ENCODE results near the gene TNK1. TPM values are rescaled to one million over a fixed set of nuclear protein-coding genes. Genes with fewer than 3 reads are reported as not detected.

TNK1 gene
- total RNA-seq, 1 experiment from 2014 or later = 16.8 TPM

DNA sequence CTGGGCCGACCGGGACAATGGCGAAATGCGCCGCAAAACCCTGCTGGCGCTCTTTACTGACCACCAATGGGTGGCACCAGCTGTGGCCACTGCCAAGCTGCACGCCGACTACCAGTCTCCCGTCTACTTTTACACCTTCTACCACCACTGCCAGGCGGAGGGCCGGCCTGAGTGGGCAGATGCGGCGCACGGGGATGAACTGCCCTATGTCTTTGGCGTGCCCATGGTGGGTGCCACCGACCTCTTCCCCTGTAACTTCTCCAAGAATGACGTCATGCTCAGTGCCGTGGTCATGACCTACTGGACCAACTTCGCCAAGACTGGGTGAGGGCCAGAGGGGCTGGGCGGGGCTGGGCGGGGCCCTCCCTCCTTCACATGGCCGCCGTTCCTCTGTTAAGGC is 34.9 kb downstream of the TNK1 start (continued):
- TF ChIP-seq, protein P1, sequence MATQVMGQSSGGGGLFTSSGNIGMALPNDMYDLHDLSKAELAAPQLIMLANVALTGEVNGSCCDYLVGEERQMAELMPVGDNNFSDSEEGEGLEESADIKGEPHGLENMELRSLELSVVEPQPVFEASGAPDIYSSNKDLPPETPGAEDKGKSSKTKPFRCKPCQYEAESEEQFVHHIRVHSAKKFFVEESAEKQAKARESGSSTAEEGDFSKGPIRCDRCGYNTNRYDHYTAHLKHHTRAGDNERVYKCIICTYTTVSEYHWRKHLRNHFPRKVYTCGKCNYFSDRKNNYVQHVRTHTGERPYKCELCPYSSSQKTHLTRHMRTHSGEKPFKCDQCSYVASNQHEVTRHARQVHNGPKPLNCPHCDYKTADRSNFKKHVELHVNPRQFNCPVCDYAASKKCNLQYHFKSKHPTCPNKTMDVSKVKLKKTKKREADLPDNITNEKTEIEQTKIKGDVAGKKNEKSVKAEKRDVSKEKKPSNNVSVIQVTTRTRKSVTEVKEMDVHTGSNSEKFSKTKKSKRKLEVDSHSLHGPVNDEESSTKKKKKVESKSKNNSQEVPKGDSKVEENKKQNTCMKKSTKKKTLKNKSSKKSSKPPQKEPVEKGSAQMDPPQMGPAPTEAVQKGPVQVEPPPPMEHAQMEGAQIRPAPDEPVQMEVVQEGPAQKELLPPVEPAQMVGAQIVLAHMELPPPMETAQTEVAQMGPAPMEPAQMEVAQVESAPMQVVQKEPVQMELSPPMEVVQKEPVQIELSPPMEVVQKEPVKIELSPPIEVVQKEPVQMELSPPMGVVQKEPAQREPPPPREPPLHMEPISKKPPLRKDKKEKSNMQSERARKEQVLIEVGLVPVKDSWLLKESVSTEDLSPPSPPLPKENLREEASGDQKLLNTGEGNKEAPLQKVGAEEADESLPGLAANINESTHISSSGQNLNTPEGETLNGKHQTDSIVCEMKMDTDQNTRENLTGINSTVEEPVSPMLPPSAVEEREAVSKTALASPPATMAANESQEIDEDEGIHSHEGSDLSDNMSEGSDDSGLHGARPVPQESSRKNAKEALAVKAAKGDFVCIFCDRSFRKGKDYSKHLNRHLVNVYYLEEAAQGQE (IDR thresholded peaks at IDR 0.05; ENCODE audit: low read depth) = no peak
- TF ChIP-seq SIN3A (IDR thresholded peaks at IDR 0.05; ENCODE audit: low read depth) = no peak
- no peak for TF ChIP-seq EGR1 (IDR thresholded peaks at IDR 0.05; ENCODE audit: low read depth)
- TF ChIP-seq ZBTB33 (IDR thresholded peaks at IDR 0.05; ENCODE audit: extremely low read depth, insufficient replicate concordance, low read length) = no peak

GRCh38 chr17:7416323-7416722 is 35.4 kb downstream of the TNK1 start:
- H3K4me1 ChIP-seq (ENCODE audit: control insufficient read depth in 1 of 2, insufficient read depth in 2 of 2, low read length in 2 of 2) = peaks cover 0 to 3% of the 10 kb centered on the region in 2 experiments; a peak in 1 of 4 replicates
- intact Hi-C loops (cut with micrococcal nuclease) = no loop called here
- H3K9me2 ChIP-seq (ENCODE audit: insufficient read depth) = no peaks in the 10 kb centered on the region
- H4K20me1 ChIP-seq (ENCODE audit: insufficient read depth) = no peaks in the 10 kb centered on the region
- H3K9ac ChIP-seq (ENCODE audit: low read length) = no peak overlapping the region
- H3K79me2 ChIP-seq (ENCODE audit: insufficient read depth, low read length) = no peaks in the 10 kb centered on the region
- ChIA-PET RAD21 (ENCODE audit: low non-redundant PET in 1 of 2, low total read pairs in 2 of 2, uncharacterized antibody in 2 of 2, unreplicated experiment in 2 of 2) (no interaction called here), CTCF (no interaction called here), POLR2A (no interaction called here)
- TF ChIP-seq SP1 (IDR thresholded peaks at IDR 0.05; ENCODE audit: low read depth) = no peak
- TF ChIP-seq JUND (IDR thresholded peaks at IDR 0.05) = no peak
- no peak for TF ChIP-seq ATF3 (IDR thresholded peaks at IDR 0.05)
- no peak for TF ChIP-seq CBX3 (IDR thresholded peaks at IDR 0.05; ENCODE audit: low read depth)
- no peak for TF ChIP-seq CTCF (IDR thresholded peaks at IDR 0.05 in 2 of 3, conservative IDR thresholded peaks at IDR 0.05 in 1 of 3; ENCODE audit: borderline replicate concordance in 1 of 3, insufficient read depth in 1 of 3, low read depth in 2 of 3, low read length in 2 of 3)
- TF ChIP-seq, protein P2, sequence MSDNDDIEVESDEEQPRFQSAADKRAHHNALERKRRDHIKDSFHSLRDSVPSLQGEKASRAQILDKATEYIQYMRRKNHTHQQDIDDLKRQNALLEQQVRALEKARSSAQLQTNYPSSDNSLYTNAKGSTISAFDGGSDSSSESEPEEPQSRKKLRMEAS (IDR thresholded peaks at IDR 0.05) = no peak
- no peak for TF ChIP-seq EZH2 (IDR thresholded peaks at IDR 0.05)
- no peak for TF ChIP-seq POLR2A (IDR thresholded peaks at IDR 0.05; ENCODE audit: borderline replicate concordance, extremely low read depth, insufficient read depth, insufficient read length)
- no peak for TF ChIP-seq EGR1 (IDR thresholded peaks at IDR 0.05; ENCODE audit: low read depth)
- no peak for TF ChIP-seq EZH2phosphoT487 (IDR thresholded peaks at IDR 0.05; ENCODE audit: borderline replicate concordance)
- H3K4me3 ChIP-seq (replicated peaks in 1 of 2; ENCODE audit: low read depth in 1 of 2, low read length in 2 of 2) = no peak overlapping the region
- H3K27ac ChIP-seq (ENCODE audit: low read depth, low read length) = no peak overlapping the region
- peaks cover 0 to 3% of the 10 kb centered on the region in 2 experiments; a peak in 1 of 4 replicates for H3K36me3 ChIP-seq (ENCODE audit: control insufficient read depth in 1 of 2, insufficient read depth in 2 of 2, low read length in 2 of 2)
- H2AFZ ChIP-seq (ENCODE audit: low read depth, low read length, poor library complexity, severe bottlenecking) = no peak overlapping the region
- BruUV-seq (replicated peaks) = no TSS peak
- DNase-seq (ENCODE audit: low read depth, low spot score) (no peak), ATAC-seq (no peak)
- no peak overlapping the region for H3K4me2 ChIP-seq (ENCODE audit: low read length)
- no peaks in the 10 kb centered on the region for H3K9me3 ChIP-seq (ENCODE audit: control insufficient read depth in 1 of 2, insufficient read depth in 1 of 2, low read depth in 1 of 2, low read length in 2 of 2)
- H3K27me3 ChIP-seq (ENCODE audit: insufficient read depth, low read length) = no peaks in the 10 kb centered on the region

Data from HCT116 (cell line).